Natural killer cell (primary cell): Measurements from ENCODE around the gene ZNF862. TPM values are rescaled to one million over a fixed set of nuclear protein-coding genes. Genes with fewer than 3 reads are reported as not detected.

Experiments
- ATAC-seq, 3 donors: fragments of 150-1000 bp in 2 of 3; fragments of 200-7000 bp in 1 of 3; cut with Tn5 transposase; 1 replicate in 1 of 3; 2 replicates in 2 of 3; pipeline ENCODE4 v1.10.0; 2021; ENCODE audit warnings: mild to moderate bottlenecking in 2 of 3, moderate library complexity in 2 of 3
- DNase-seq, 2 donors: peaks; one replicate each; pipeline versions ENCODE4 v3.0.0 to v3.0.0-alpha.2; 2013 to 2021; ENCODE audit warnings: mixed read lengths in 1 of 2
- H3K27ac ChIP-seq: one replicate; pipeline ENCODE4 v1.5.1; 2013; ENCODE audit warnings: mild to moderate bottlenecking, low read length
- H3K27me3 ChIP-seq: one replicate; pipeline ENCODE4 v1.6.1; 2013; ENCODE audit warnings: low read length; ENCODE audit not compliant: control insufficient read depth, insufficient read depth
- H3K36me3 ChIP-seq: one replicate; pipeline ENCODE4 v1.6.1; 2013; ENCODE audit warnings: low read length; ENCODE audit not compliant: control insufficient read depth, insufficient read depth
- H3K4me1 ChIP-seq: one replicate; pipeline ENCODE4 v1.6.1; 2013; ENCODE audit warnings: low read length; ENCODE audit not compliant: control insufficient read depth, insufficient read depth
- H3K4me3 ChIP-seq: one replicate; pipeline ENCODE4 v1.5.1; 2013; ENCODE audit warnings: low read length
- H3K9me3 ChIP-seq: one replicate; pipeline ENCODE4 v1.6.1; 2013; ENCODE audit warnings: low read length; ENCODE audit not compliant: control insufficient read depth, insufficient read depth
- H3K27ac Mint-ChIP-seq, 2 donors: one replicate each; pipeline ENCODE4 v1.8.0; 2022; ENCODE audit warnings: mild to moderate bottlenecking in 2 of 2, mixed read lengths in 2 of 2, moderate library complexity in 1 of 2
- H3K27me3 Mint-ChIP-seq, 2 donors: one replicate each; pipeline ENCODE4 v1.8.0; 2022; ENCODE audit warnings: low read depth in 2 of 2, mixed read lengths in 2 of 2
- H3K36me3 Mint-ChIP-seq: one replicate; pipeline ENCODE4 v1.8.0; 2022; ENCODE audit warnings: mixed read lengths
- H3K4me1 Mint-ChIP-seq, 2 donors: one replicate each; pipeline ENCODE4 v1.8.0; 2022; ENCODE audit warnings: mixed read lengths in 2 of 2
- H3K4me3 Mint-ChIP-seq: one replicate; pipeline ENCODE4 v1.8.0; 2022; ENCODE audit warnings: mild to moderate bottlenecking, moderate library complexity, mixed read lengths
- H3K9me3 Mint-ChIP-seq, 2 donors: one replicate each; pipeline ENCODE4 v1.8.0; 2022; ENCODE audit warnings: mixed read lengths in 2 of 2
- CTCF ChIP-seq: fragments of 200-600 bp; IDR thresholded peaks from one replicate; pipeline ENCODE4 v1.8.0; 2022; ENCODE audit warnings: antibody characterized with exemption
- WGBS: methylation state at CpG from one replicate; pipeline ENCODE4 v1.1.7; 2013; ENCODE audit warnings: missing lambda C conversion rate; ENCODE audit not compliant: insufficient coverage; 5-methylcytosine and 5-hydroxymethylcytosine counted together
- intact Hi-C: fragments of 100-400 bp; cut with micrococcal nuclease; formaldehyde crosslinking; loops from one replicate; pipeline ENCODE4 v1.14.2; 2022
- total RNA-seq, 4 donors: library from RNA; stranded (reverse); fragments of 120-200 nt in 1 of 4; gene quantifications; one replicate each; pipeline versions ENCODE4 v1.2.3 to v1.2.4, GENCODE V29; 2013 to 2022

The ZNF862 gene
- total RNA-seq, 3 donors from 2014 or later (not counting 1 experiment from before 2014, with no cell fraction given) = 21.4 to 28.9 (median 21.7) TPM

- Histone ChIP-seq H3K9me3 (no peaks in the 10 kb centered on the region), H3K27ac (no peak overlapping the region), H3K27me3 (no peaks in the 10 kb centered on the region), H3K4me3 (no peak overlapping the region), H3K36me3 (no peaks in the 10 kb centered on the region), H3K4me1 (peaks cover 18% of the 10 kb centered on the region)
- DNase-seq (no peak), ATAC-seq (no peak)
- intact Hi-C loops = loop anchor here (5.0 kb wide), 1 partner anchor 32 kb away; the partner anchor contains the start of gene ATP6V0E2
- Mint-ChIP-seq H3K4me3 (peak overlapping the region; percentile 38), H3K27ac (no peak overlapping the region), H3K27me3 (peaks cover 0 to 3% of the 10 kb centered on the region in 2 donors), H3K36me3 (no peaks in the 10 kb centered on the region), H3K4me1 (peaks cover 20 to 22% of the 10 kb centered on the region in 2 donors), H3K9me3 (no peaks in the 10 kb centered on the region)
- TF ChIP-seq CTCF = no peak
- 97% methylated on average over 5 of the region's 5 CpGs for WGBS
Observed at GRCh38 chr7:149839933-149840332, 1.8 kb downstream of the ZNF862 start.

- peaks cover 6% of the 10 kb centered on the region for H3K36me3 ChIP-seq
- 93% methylated on average over 9 of the region's 9 CpGs for WGBS
- H3K36me3 Mint-ChIP-seq = no peaks in the 10 kb centered on the region
- TF ChIP-seq CTCF = no peak
- no peaks in the 10 kb centered on the region for H3K9me3 Mint-ChIP-seq
- H3K4me3 Mint-ChIP-seq = no peak overlapping the region
- no peak overlapping the region for H3K27ac ChIP-seq
- intact Hi-C loops = no loop called here
- H3K4me1 ChIP-seq = peaks cover 11% of the 10 kb centered on the region
- no peaks in the 10 kb centered on the region for H3K27me3 Mint-ChIP-seq
- no peaks in the 10 kb centered on the region for H3K27me3 ChIP-seq
- no peak for DNase-seq
- no peak for ATAC-seq
- peaks cover 16 to 17% of the 10 kb centered on the region in 2 donors for H3K4me1 Mint-ChIP-seq
- no peak overlapping the region for H3K27ac Mint-ChIP-seq
- no peak overlapping the region for H3K4me3 ChIP-seq
- H3K9me3 ChIP-seq = no peaks in the 10 kb centered on the region
Observed at GRCh38 chr7:149843566-149843965, 5.4 kb downstream of the ZNF862 start.

GRCh38 chr7:149844445-149844844 lies 6.3 kb downstream of the ZNF862 start:
- no peak for TF ChIP-seq CTCF
- Histone ChIP-seq H3K27me3 (no peaks in the 10 kb centered on the region), H3K9me3 (no peaks in the 10 kb centered on the region), H3K36me3 (peaks cover 6% of the 10 kb centered on the region), H3K4me3 (no peak overlapping the region), H3K27ac (no peak overlapping the region), H3K4me1 (peaks cover 2% of the 10 kb centered on the region)
- 78% methylated on average over 6 of the region's 6 CpGs for WGBS
- Mint-ChIP-seq H3K4me3 (no peak overlapping the region), H3K4me1 (peaks cover 8 to 9% of the 10 kb centered on the region in 2 donors), H3K27me3 (no peaks in the 10 kb centered on the region), H3K27ac (no peak overlapping the region), H3K9me3 (no peaks in the 10 kb centered on the region), H3K36me3 (no peaks in the 10 kb centered on the region)
- DNase-seq (no peak), ATAC-seq (no peak)
- intact Hi-C loops = no loop called here

GRCh38 chr7:149845257-149845980 lies 7.2 kb downstream of the ZNF862 start:
- Histone ChIP-seq H3K4me1 (no peaks in the 10 kb centered on the region), H3K36me3 (peaks cover 8% of the 10 kb centered on the region), H3K9me3 (no peaks in the 10 kb centered on the region), H3K27ac (no peak overlapping the region), H3K4me3 (no peak overlapping the region), H3K27me3 (no peaks in the 10 kb centered on the region)
- WGBS = 81% methylated on average over 5 of the region's 5 CpGs
- Mint-ChIP-seq H3K4me3 (no peak overlapping the region), H3K4me1 (peaks cover 3 to 5% of the 10 kb centered on the region in 2 donors), H3K36me3 (no peaks in the 10 kb centered on the region), H3K27ac (no peak overlapping the region), H3K9me3 (no peaks in the 10 kb centered on the region), H3K27me3 (no peaks in the 10 kb centered on the region)
- no peak for TF ChIP-seq CTCF
- ATAC-seq = no peak
- intact Hi-C loops = no loop called here
- DNase-seq = no peak
